ENCODE data around the gene TULP4. TPM values are rescaled to one million over a fixed set of nuclear protein-coding genes. Genes with fewer than 3 reads are reported as not detected.

Gene TULP4
- total RNA-seq, 1 experiment from 2014 or later: 21.5 TPM

DNA sequence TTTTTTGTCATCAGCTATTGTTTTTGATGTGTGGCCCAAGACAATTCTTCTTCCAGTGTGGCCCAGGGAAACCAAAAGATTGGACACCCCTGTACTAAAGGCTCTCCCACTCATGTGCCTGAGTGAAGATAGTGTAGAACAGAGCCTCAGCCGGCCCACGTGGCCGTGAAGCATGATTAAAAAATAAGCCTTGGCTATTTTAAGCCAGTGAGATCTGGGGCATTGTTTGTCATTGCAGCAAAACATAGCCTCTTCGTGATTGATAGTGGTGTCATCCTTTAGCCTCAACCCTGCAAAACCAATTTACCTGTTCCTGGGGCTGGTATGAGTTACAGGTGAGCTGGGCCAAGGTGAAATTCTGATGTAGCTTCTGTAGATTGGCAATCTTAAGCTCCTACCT lies 85.3 kb downstream of the TULP4 start:
- H3K27ac ChIP-seq (ENCODE audit: low read length): no peak overlapping the region
- ChIA-PET POLR2A (ENCODE audit: unreplicated experiment) (no interaction called here), CTCF (no interaction called here)
- H4K20me1 ChIP-seq (ENCODE audit: low read length): no peaks in the 10 kb centered on the region
- H3K9me2 ChIP-seq (replicated peaks; ENCODE audit: low read length): no peaks in the 10 kb centered on the region
- H2AFZ ChIP-seq (ENCODE audit: low read length): no peak overlapping the region
- H3K9me3 ChIP-seq (ENCODE audit: low read length): no peaks in the 10 kb centered on the region
- no peaks in the 10 kb centered on the region for H3K4me1 ChIP-seq (ENCODE audit: insufficient read depth, low read length)
- DNase-seq (no peak), ATAC-seq (no peak)
- TF ChIP-seq, protein P1, sequence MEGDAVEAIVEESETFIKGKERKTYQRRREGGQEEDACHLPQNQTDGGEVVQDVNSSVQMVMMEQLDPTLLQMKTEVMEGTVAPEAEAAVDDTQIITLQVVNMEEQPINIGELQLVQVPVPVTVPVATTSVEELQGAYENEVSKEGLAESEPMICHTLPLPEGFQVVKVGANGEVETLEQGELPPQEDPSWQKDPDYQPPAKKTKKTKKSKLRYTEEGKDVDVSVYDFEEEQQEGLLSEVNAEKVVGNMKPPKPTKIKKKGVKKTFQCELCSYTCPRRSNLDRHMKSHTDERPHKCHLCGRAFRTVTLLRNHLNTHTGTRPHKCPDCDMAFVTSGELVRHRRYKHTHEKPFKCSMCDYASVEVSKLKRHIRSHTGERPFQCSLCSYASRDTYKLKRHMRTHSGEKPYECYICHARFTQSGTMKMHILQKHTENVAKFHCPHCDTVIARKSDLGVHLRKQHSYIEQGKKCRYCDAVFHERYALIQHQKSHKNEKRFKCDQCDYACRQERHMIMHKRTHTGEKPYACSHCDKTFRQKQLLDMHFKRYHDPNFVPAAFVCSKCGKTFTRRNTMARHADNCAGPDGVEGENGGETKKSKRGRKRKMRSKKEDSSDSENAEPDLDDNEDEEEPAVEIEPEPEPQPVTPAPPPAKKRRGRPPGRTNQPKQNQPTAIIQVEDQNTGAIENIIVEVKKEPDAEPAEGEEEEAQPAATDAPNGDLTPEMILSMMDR (conservative IDR thresholded peaks at IDR 0.05; ENCODE audit: low read depth, low read length): no peak
- TF ChIP-seq EZH2phosphoT487 (IDR thresholded peaks at IDR 0.05; ENCODE audit: borderline replicate concordance, low read length) (no peak), EZH2 (IDR thresholded peaks at IDR 0.05; ENCODE audit: low read length, unreplicated experiment) (no peak)
- no peaks in the 10 kb centered on the region for H3K27me3 ChIP-seq (ENCODE audit: low read length)
- no peak overlapping the region for H3K4me3 ChIP-seq (ENCODE audit: low read length)
- intact Hi-C loops (cut with micrococcal nuclease): no loop called here
- no peaks in the 10 kb centered on the region for H3F3A ChIP-seq (ENCODE audit: low read length, unreplicated experiment)
- H3K4me2 ChIP-seq (ENCODE audit: low read length): no peak overlapping the region
- H3K36me3 ChIP-seq (ENCODE audit: low read depth, low read length): no peaks in the 10 kb centered on the region; the same call in 1 of the 2 replicates
- no peaks in the 10 kb centered on the region for H3K79me2 ChIP-seq (ENCODE audit: low read length)
- H3K9ac ChIP-seq (ENCODE audit: low read length): no peak overlapping the region
- no TSS peak for BruUV-seq (replicated peaks)

GRCh38 chr6:158398252-158399024 lies 86.2 kb downstream of the TULP4 start:
- Histone ChIP-seq H3K9me2 (replicated peaks; ENCODE audit: low read length) (no peaks in the 10 kb centered on the region), H3F3A (ENCODE audit: low read length, unreplicated experiment) (no peaks in the 10 kb centered on the region), H4K20me1 (ENCODE audit: low read length) (no peaks in the 10 kb centered on the region), H3K4me3 (ENCODE audit: low read length) (no peak overlapping the region), H3K9ac (ENCODE audit: low read length) (no peak overlapping the region), H3K4me2 (ENCODE audit: low read length) (no peak overlapping the region), H3K79me2 (ENCODE audit: low read length) (no peaks in the 10 kb centered on the region), H2AFZ (ENCODE audit: low read length) (no peak overlapping the region), H3K27me3 (ENCODE audit: low read length) (no peaks in the 10 kb centered on the region), H3K4me1 (ENCODE audit: insufficient read depth, low read length) (no peaks in the 10 kb centered on the region), H3K36me3 (ENCODE audit: low read depth, low read length) (no peaks in the 10 kb centered on the region; the same call in 1 of the 2 replicates), H3K9me3 (ENCODE audit: low read length) (no peaks in the 10 kb centered on the region), H3K27ac (ENCODE audit: low read length) (no peak overlapping the region)
- intact Hi-C loops (cut with micrococcal nuclease): no loop called here
- no peak for ATAC-seq
- DNase-seq: no peak
- POLR2A ChIA-PET (ENCODE audit: unreplicated experiment): no interaction called here
- BruUV-seq (replicated peaks): no TSS peak
- TF ChIP-seq, protein P1 (conservative IDR thresholded peaks at IDR 0.05; ENCODE audit: low read depth, low read length): no peak
- CTCF ChIA-PET: no interaction called here

- H3K36me3 ChIP-seq (ENCODE audit: low read depth, low read length): no peaks in the 10 kb centered on the region; the same call in 1 of the 2 replicates
- H3K4me2 ChIP-seq (ENCODE audit: low read length): no peak overlapping the region
- H2AFZ ChIP-seq (ENCODE audit: low read length): no peak overlapping the region
- no peaks in the 10 kb centered on the region for H3F3A ChIP-seq (ENCODE audit: low read length, unreplicated experiment)
- ChIA-PET CTCF (no interaction called here), POLR2A (ENCODE audit: unreplicated experiment) (no interaction called here)
- no TSS peak for BruUV-seq (replicated peaks)
- H3K9me2 ChIP-seq (replicated peaks; ENCODE audit: low read length): no peaks in the 10 kb centered on the region
- H4K20me1 ChIP-seq (ENCODE audit: low read length): no peaks in the 10 kb centered on the region
- no peaks in the 10 kb centered on the region for H3K4me1 ChIP-seq (ENCODE audit: insufficient read depth, low read length)
- intact Hi-C loops (cut with micrococcal nuclease): no loop called here
- no peaks in the 10 kb centered on the region for H3K9me3 ChIP-seq (ENCODE audit: low read length)
- no peaks in the 10 kb centered on the region for H3K27me3 ChIP-seq (ENCODE audit: low read length)
- no peak overlapping the region for H3K4me3 ChIP-seq (ENCODE audit: low read length)
- DNase-seq: no peak
- H3K9ac ChIP-seq (ENCODE audit: low read length): no peak overlapping the region
- H3K27ac ChIP-seq (ENCODE audit: low read length): no peak overlapping the region
- 0 out of 2 replicates have a peak, but pooled peaks cover 5% of the 10 kb centered on the region for H3K79me2 ChIP-seq (ENCODE audit: low read length)
- ATAC-seq: no peak
- TF ChIP-seq EZH2 (IDR thresholded peaks at IDR 0.05; ENCODE audit: low read length, unreplicated experiment) (no peak), EZH2phosphoT487 (IDR thresholded peaks at IDR 0.05; ENCODE audit: borderline replicate concordance, low read length) (no peak)
- TF ChIP-seq, protein P1 (conservative IDR thresholded peaks at IDR 0.05; ENCODE audit: low read depth, low read length): no peak
Measured at GRCh38 chr6:158399040-158399700, 86.9 kb downstream of the TULP4 start.

Data from PC-3 (cell line).